CD14-positive monocyte (primary cell): ENCODE results near the gene FAM20B. TPM values are rescaled to one million over a fixed set of nuclear protein-coding genes. Genes with fewer than 3 reads are reported as not detected.

Experiments
- DNase-seq, 3 donors: peaks; one replicate each; pipeline ENCODE4 v3.0.0-alpha.2; 2011 to 2022
- H2AFZ ChIP-seq: 2 replicates; pipeline ENCODE4 v1.6.0; 2012; ENCODE audit warnings: mild to moderate bottlenecking, low read depth, low read length, inconsistent platforms; ENCODE audit not compliant: insufficient read depth, poor library complexity, severe bottlenecking
- H3K27ac ChIP-seq, 2 donors: 1 replicate in 1 of 2; 2 replicates in 1 of 2; pipeline ENCODE4 v1.5.1; 2012 to 2013; ENCODE audit warnings: low read length in 2 of 2, control low read depth in 1 of 2, inconsistent platforms in 1 of 2, low read depth in 1 of 2, mild to moderate bottlenecking in 1 of 2
- H3K27me3 ChIP-seq, 2 donors: one replicate each; pipeline versions ENCODE4 v1.6.0 to v1.6.1; 2011 to 2013; ENCODE audit warnings: low read length in 2 of 2; ENCODE audit not compliant: control insufficient read depth in 2 of 2, insufficient read depth in 2 of 2
- H3K36me3 ChIP-seq, 2 donors: replicated peaks in 1 of 2; 1 replicate in 1 of 2; 2 replicates in 1 of 2; pipeline versions ENCODE4 v1.5.1 to v1.6.1; 2012 to 2013; ENCODE audit warnings: low read length in 2 of 2, control low read depth in 1 of 2, inconsistent platforms in 1 of 2, mild to moderate bottlenecking in 1 of 2; ENCODE audit not compliant: insufficient read depth in 2 of 2, control insufficient read depth in 1 of 2
- H3K4me1 ChIP-seq, 2 donors: 1 replicate in 1 of 2; 2 replicates in 1 of 2; pipeline versions ENCODE4 v1.5.1 to v1.6.1; 2012 to 2013; ENCODE audit warnings: low read length in 2 of 2, control low read depth in 1 of 2, inconsistent platforms in 1 of 2, mild to moderate bottlenecking in 1 of 2, moderate library complexity in 1 of 2; ENCODE audit not compliant: insufficient read depth in 2 of 2, control insufficient read depth in 1 of 2
- H3K4me2 ChIP-seq: replicated peaks from 2 replicates; pipeline ENCODE3; 2012; ENCODE audit warnings: low read length, moderate library complexity, mild to moderate bottlenecking; ENCODE audit not compliant: poor library complexity, severe bottlenecking; ENCODE audit errors: extremely low read depth
- H3K4me3 ChIP-seq, 3 experiments: fragments of 200-600 bp in 1 of 3; sonication (generic) in 1 of 3; replicated peaks in 1 of 3; 1 replicate in 2 of 3; 2 replicates in 1 of 3; pipeline ENCODE4 v1.5.1; 2011 to 2013; ENCODE audit warnings: low read length in 3 of 3, mild to moderate bottlenecking in 3 of 3, control low read depth in 2 of 3, low read depth in 2 of 3, inconsistent platforms in 1 of 3, moderate library complexity in 1 of 3
- H3K79me2 ChIP-seq: 2 replicates; pipeline ENCODE4 v1.6.0; 2012; ENCODE audit warnings: mild to moderate bottlenecking, control low read depth, inconsistent platforms, low read length, moderate library complexity; ENCODE audit not compliant: insufficient read depth
- H3K9ac ChIP-seq: 2 replicates; pipeline ENCODE4 v1.6.0; 2017; ENCODE audit warnings: low read length, mild to moderate bottlenecking; ENCODE audit not compliant: insufficient read depth, poor library complexity, severe bottlenecking
- H3K9me3 ChIP-seq, 2 donors: replicated peaks in 1 of 2; 1 replicate in 1 of 2; 2 replicates in 1 of 2; pipeline versions ENCODE4 v1.5.1 to v1.6.1; 2012 to 2013; ENCODE audit warnings: low read length in 2 of 2, control low read depth in 1 of 2; ENCODE audit not compliant: control insufficient read depth in 1 of 2, insufficient read depth in 1 of 2
- H4K20me1 ChIP-seq: 2 replicates; pipeline ENCODE4 v1.6.0; 2012; ENCODE audit warnings: mild to moderate bottlenecking, low read length, control low read depth, moderate library complexity; ENCODE audit not compliant: insufficient read depth
- H3K27ac Mint-ChIP-seq, 7 donors: one replicate each; pipeline ENCODE4 v1.8.0; 2020; ENCODE audit warnings: mild to moderate bottlenecking in 7 of 7, mixed read lengths in 7 of 7, moderate library complexity in 6 of 7, inconsistent platforms in 2 of 7
- H3K27me3 Mint-ChIP-seq, 3 donors: one replicate each; pipeline ENCODE4 v1.8.0; 2021 to 2022; ENCODE audit warnings: low read depth in 3 of 3, mild to moderate bottlenecking in 3 of 3, mixed read lengths in 3 of 3, moderate library complexity in 3 of 3, inconsistent platforms in 1 of 3
- H3K36me3 Mint-ChIP-seq, 2 donors: one replicate each; pipeline ENCODE4 v1.8.0; 2020; ENCODE audit warnings: mixed read lengths in 2 of 2, inconsistent platforms in 1 of 2, mild to moderate bottlenecking in 1 of 2
- H3K4me1 Mint-ChIP-seq: one replicate; pipeline ENCODE4 v1.8.0; 2020; ENCODE audit warnings: mild to moderate bottlenecking, mixed read lengths
- H3K4me3 Mint-ChIP-seq, 2 donors: one replicate each; pipeline ENCODE4 v1.8.0; 2020; ENCODE audit warnings: mild to moderate bottlenecking in 2 of 2, mixed read lengths in 2 of 2, moderate library complexity in 1 of 2
- H3K9me3 Mint-ChIP-seq, 7 donors: one replicate each; pipeline ENCODE4 v1.8.0; 2020 to 2022; ENCODE audit warnings: mixed read lengths in 7 of 7, mild to moderate bottlenecking in 6 of 7, moderate library complexity in 6 of 7, inconsistent platforms in 2 of 7
- WGBS: methylation state at CpG from one replicate; pipeline ENCODE4 v1.1.5; 2013; ENCODE audit warnings: missing lambda C conversion rate; ENCODE audit not compliant: insufficient coverage; 5-methylcytosine and 5-hydroxymethylcytosine counted together
- intact Hi-C, 2 donors: fragments of 100-400 bp; cut with micrococcal nuclease; formaldehyde crosslinking; loops; one replicate each; pipeline versions ENCODE4 v1.15.0 to v1.15.1; 2023
- polyA plus RNA-seq, 3 donors: library from polyadenylated mRNA; depleted of rRNA in 1 of 3; unstranded in 2 of 3; stranded (reverse) in 1 of 3; fragments of 300-500 nt in 2 of 3; fragments of >200 nt in 1 of 3; fragmentation: Illumina TruSeq in 2 of 3; gene quantifications; 1 replicate in 2 of 3; 2 replicates in 1 of 3; pipeline ENCODE4 v1.2.3, GENCODE V29; 2012 to 2021
- TF ChIP-seq, protein P1 (sequence below): fragments of 200-600 bp; IDR thresholded peaks from one replicate; pipeline ENCODE4 v1.8.0; 2022; ENCODE audit warnings: antibody characterized with exemption, mild to moderate bottlenecking

The FAM20B gene
- polyA plus RNA-seq, 3 donors, result 4.0 to 6.7 (median 4.4) TPM

DNA sequence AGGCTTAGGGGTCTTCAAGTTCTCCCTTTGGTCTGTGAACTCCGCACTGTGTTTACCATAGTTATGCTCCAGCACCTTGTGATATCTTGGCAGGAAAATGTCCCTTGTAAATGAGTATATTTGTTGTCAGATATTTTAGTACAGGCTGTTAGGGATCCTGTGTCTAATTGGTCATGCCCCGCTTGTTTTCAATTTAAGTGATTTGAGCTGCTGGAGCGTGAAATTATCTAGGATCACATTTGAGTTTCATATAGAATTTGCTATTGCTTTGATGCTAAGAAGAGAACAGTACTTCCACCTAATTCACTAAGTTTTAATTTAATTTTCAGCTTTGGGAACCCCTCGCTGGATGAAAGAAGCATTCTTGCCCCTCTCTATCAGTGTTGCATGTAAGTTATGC is 40.8 kb downstream of the FAM20B start:
- Histone ChIP-seq H3K27me3 (no peaks in the 10 kb centered on the region), H3K4me2 (no peak overlapping the region), H3K4me1 (no peaks in the 10 kb centered on the region), H3K27ac (no peak overlapping the region), H3K79me2 (no peaks in the 10 kb centered on the region), H3K4me3 (no peak overlapping the region), H3K9me3 (no peaks in the 10 kb centered on the region), H4K20me1 (no peaks in the 10 kb centered on the region), H3K9ac (no peak overlapping the region), H3K36me3 (peaks cover 32 to 58% of the 10 kb centered on the region in 2 donors), H2AFZ (no peak overlapping the region)
- Mint-ChIP-seq H3K4me3 (no peak overlapping the region), H3K27me3 (no peaks in the 10 kb centered on the region), H3K9me3 (no peaks in the 10 kb centered on the region), H3K27ac (no peak overlapping the region), H3K36me3 (peaks cover 49 to 74% of the 10 kb centered on the region in 2 donors), H3K4me1 (no peaks in the 10 kb centered on the region)
- 100% methylated on average over 1 of the region's 4 CpGs for WGBS
- TF ChIP-seq, protein P1, sequence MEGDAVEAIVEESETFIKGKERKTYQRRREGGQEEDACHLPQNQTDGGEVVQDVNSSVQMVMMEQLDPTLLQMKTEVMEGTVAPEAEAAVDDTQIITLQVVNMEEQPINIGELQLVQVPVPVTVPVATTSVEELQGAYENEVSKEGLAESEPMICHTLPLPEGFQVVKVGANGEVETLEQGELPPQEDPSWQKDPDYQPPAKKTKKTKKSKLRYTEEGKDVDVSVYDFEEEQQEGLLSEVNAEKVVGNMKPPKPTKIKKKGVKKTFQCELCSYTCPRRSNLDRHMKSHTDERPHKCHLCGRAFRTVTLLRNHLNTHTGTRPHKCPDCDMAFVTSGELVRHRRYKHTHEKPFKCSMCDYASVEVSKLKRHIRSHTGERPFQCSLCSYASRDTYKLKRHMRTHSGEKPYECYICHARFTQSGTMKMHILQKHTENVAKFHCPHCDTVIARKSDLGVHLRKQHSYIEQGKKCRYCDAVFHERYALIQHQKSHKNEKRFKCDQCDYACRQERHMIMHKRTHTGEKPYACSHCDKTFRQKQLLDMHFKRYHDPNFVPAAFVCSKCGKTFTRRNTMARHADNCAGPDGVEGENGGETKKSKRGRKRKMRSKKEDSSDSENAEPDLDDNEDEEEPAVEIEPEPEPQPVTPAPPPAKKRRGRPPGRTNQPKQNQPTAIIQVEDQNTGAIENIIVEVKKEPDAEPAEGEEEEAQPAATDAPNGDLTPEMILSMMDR, result no peak
- intact Hi-C loops, result no loop called here
- DNase-seq, result no peak

DNA sequence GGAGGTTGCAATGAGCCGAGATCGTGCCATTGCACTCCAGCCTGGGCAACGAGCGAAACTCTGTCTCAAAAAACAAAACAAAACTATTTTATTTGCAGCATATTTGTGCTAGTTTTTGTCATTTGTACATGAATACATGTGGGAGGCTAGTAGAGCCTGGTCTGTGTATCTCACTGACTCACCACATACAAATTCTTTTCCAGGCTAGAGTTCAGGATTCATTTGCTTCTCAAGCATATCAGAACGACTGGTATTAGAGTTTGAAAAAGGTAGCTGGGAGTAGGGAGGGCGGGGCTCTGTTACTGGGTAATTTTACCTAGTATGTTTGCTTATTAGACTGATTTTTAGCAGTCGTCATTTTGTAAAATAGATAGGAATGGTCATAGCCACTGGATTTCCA is 51.7 kb downstream of the FAM20B start:
- Histone ChIP-seq H3K36me3 (peaks cover 3 to 25% of the 10 kb centered on the region in 2 donors), H3K4me3 (no peak overlapping the region), H3K4me2 (no peak overlapping the region), H2AFZ (no peak overlapping the region), H3K27me3 (no peaks in the 10 kb centered on the region), H3K27ac (no peak overlapping the region), H3K4me1 (peaks cover 9 to 15% of the 10 kb centered on the region in 2 donors), H4K20me1 (no peaks in the 10 kb centered on the region), H3K79me2 (peaks cover 6% of the 10 kb centered on the region), H3K9ac (no peak overlapping the region), H3K9me3 (no peaks in the 10 kb centered on the region)
- intact Hi-C loops, result loop anchor here in 1 of 2 donors (5.0 kb wide), 1 partner anchor 730 kb away; no protein-coding TSS in a partner anchor
- 100% methylated on average over 1 of the region's 7 CpGs for WGBS
- H3K27me3 Mint-ChIP-seq, result peaks cover 0 to 2% (median 0%) of the 10 kb centered on the region in 3 donors
- H3K36me3 Mint-ChIP-seq, result peaks cover 18 to 22% of the 10 kb centered on the region in 2 donors
- no peak for DNase-seq
- H3K4me3 Mint-ChIP-seq, result no peak overlapping the region
- TF ChIP-seq, protein P1, result no peak
- no peaks in the 10 kb centered on the region for H3K9me3 Mint-ChIP-seq
- H3K4me1 Mint-ChIP-seq, result peaks cover 11% of the 10 kb centered on the region
- H3K27ac Mint-ChIP-seq, result no peak overlapping the region
